HL-60 (cell line): ENCODE data around the gene LDLRAD3.

Experiments
- DNase-seq, 2 experiments: peaks; one replicate each; pipeline ENCODE4 v3.0.0-alpha.2; 2010 to 2020; ENCODE audit warnings: low read depth in 1 of 2, low spot score in 1 of 2
- H3K27ac ChIP-seq: fragments of 250-450 bp; sonication (Bioruptor Pico); replicated peaks from 2 replicates; pipeline ENCODE4 v1.5.1; 2020; ENCODE audit warnings: mild to moderate bottlenecking, moderate library complexity
- H3K27me3 ChIP-seq: fragments of 250-450 bp; sonication (Bioruptor Pico); 2 replicates; pipeline ENCODE4 v1.5.1; 2021; ENCODE audit warnings: mild to moderate bottlenecking, moderate library complexity; ENCODE audit not compliant: insufficient read depth, poor library complexity, severe bottlenecking
- H3K4me3 ChIP-seq: replicated peaks from 2 replicates; pipeline ENCODE4 v1.5.1; 2011; ENCODE audit warnings: mild to moderate bottlenecking, control low read depth, low read length; ENCODE audit not compliant: insufficient read depth
- GABPA ChIP-seq: IDR thresholded peaks from 2 replicates; pipeline ENCODE4 v1.6.1; 2012; ENCODE audit warnings: low read depth
- POLR2AphosphoS5 ChIP-seq: IDR thresholded peaks from 2 replicates; pipeline ENCODE4 v1.6.1; 2012; ENCODE audit warnings: low read depth
- SPI1 ChIP-seq: IDR thresholded peaks from 2 replicates; pipeline ENCODE4 v1.6.1; 2012; ENCODE audit warnings: low read depth, mild to moderate bottlenecking, borderline replicate concordance
- TF ChIP-seq, protein P1 (sequence below): IDR thresholded peaks from one replicate; pipeline ENCODE4 v1.5.1; 2011; ENCODE audit warnings: low read length, control low read depth, inconsistent platforms; ENCODE audit not compliant: insufficient read depth
- TF ChIP-seq, protein P2 (sequence below): IDR thresholded peaks from 2 replicates; pipeline ENCODE4 v1.6.1; 2012; ENCODE audit warnings: low read depth; ENCODE audit not compliant: insufficient replicate concordance

LDLRAD3 gene

DNA sequence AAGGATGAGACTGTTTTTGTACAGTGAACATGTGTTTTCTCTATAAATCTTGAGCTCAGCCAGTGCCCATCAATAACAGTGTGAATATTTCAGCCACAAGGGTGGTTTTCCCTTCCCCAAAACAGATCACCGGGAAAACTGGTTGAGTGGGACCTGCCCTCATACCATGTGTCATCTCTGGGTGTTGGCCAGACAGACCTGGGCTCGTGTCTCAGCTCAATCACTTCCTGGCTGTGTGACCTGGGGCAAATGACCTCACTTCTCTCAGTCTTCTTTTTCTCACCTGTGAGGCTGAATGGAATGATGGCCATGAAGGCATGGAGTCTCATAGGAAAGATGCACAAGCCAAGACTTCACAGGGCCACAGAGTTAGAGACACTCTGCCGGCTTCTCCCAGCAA is 270.6 kb downstream of the LDLRAD3 start:
- no peak for DNase-seq
- Histone ChIP-seq H3K4me3 (no peak overlapping the region), H3K27ac (no peak overlapping the region), H3K27me3 (no peaks in the 10 kb centered on the region)
- no peak for TF ChIP-seq SPI1
- no peak for TF ChIP-seq POLR2AphosphoS5
- no peak for TF ChIP-seq GABPA
- TF ChIP-seq, protein P1, sequence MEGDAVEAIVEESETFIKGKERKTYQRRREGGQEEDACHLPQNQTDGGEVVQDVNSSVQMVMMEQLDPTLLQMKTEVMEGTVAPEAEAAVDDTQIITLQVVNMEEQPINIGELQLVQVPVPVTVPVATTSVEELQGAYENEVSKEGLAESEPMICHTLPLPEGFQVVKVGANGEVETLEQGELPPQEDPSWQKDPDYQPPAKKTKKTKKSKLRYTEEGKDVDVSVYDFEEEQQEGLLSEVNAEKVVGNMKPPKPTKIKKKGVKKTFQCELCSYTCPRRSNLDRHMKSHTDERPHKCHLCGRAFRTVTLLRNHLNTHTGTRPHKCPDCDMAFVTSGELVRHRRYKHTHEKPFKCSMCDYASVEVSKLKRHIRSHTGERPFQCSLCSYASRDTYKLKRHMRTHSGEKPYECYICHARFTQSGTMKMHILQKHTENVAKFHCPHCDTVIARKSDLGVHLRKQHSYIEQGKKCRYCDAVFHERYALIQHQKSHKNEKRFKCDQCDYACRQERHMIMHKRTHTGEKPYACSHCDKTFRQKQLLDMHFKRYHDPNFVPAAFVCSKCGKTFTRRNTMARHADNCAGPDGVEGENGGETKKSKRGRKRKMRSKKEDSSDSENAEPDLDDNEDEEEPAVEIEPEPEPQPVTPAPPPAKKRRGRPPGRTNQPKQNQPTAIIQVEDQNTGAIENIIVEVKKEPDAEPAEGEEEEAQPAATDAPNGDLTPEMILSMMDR: no peak
- TF ChIP-seq, protein P2, sequence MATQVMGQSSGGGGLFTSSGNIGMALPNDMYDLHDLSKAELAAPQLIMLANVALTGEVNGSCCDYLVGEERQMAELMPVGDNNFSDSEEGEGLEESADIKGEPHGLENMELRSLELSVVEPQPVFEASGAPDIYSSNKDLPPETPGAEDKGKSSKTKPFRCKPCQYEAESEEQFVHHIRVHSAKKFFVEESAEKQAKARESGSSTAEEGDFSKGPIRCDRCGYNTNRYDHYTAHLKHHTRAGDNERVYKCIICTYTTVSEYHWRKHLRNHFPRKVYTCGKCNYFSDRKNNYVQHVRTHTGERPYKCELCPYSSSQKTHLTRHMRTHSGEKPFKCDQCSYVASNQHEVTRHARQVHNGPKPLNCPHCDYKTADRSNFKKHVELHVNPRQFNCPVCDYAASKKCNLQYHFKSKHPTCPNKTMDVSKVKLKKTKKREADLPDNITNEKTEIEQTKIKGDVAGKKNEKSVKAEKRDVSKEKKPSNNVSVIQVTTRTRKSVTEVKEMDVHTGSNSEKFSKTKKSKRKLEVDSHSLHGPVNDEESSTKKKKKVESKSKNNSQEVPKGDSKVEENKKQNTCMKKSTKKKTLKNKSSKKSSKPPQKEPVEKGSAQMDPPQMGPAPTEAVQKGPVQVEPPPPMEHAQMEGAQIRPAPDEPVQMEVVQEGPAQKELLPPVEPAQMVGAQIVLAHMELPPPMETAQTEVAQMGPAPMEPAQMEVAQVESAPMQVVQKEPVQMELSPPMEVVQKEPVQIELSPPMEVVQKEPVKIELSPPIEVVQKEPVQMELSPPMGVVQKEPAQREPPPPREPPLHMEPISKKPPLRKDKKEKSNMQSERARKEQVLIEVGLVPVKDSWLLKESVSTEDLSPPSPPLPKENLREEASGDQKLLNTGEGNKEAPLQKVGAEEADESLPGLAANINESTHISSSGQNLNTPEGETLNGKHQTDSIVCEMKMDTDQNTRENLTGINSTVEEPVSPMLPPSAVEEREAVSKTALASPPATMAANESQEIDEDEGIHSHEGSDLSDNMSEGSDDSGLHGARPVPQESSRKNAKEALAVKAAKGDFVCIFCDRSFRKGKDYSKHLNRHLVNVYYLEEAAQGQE: no peak

DNA sequence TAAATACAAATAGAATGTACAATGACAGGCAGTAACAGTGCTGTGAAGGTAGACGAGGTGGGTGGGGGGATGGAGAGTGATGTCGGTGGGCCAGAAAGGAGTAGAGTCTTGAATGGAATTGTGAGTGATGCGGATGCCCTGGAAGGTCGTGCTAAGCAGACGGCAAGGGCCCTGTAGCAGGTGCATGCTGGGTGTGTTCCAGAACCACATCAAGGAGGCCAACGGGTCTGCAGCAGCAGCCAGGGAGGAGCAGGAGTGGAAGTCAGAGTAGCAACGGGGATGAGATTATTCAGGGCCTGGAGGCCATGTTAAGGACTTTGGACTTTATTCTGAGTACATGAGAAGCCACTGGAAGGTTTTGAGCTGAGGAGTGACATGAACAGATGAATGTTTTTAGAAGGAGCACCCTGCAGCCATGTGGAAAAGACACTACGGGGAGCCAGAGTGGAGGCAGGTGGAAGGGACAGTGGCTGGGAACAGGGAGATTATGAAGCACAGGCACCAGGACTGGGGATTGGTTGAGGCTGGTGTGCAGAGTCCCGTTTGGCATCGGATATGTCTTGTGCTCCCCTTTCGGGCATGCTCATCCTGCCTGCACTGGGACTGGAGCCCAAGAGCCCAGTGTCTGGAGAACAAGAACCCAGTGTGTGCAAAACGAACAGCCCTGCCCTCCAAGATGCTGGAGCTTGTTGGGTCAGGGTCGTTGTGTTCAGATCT is 271.3 kb downstream of the LDLRAD3 start:
- H3K27me3 ChIP-seq: no peaks in the 10 kb centered on the region
- no peak overlapping the region for H3K4me3 ChIP-seq
- TF ChIP-seq, protein P2: no peak
- TF ChIP-seq POLR2AphosphoS5 (no peak), SPI1 (no peak)
- DNase-seq: no peak
- H3K27ac ChIP-seq: no peak overlapping the region

DNA sequence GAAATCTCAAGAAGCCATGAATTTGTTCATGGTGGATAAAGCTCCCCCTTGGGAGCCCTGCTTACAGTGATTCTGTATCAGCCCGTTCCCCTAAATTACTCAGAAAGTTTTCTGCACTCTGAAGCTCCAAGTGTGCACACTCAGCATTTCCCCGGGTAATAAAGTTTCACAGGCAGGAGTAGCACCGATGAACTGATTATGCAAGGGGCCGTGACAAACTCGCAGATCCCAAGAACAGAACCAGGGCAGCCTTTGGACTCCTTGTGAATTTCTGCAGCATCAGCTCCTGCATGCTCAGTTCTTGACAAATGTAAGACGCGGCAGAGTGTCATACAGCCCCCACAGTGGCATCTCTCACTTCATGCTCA is 271.8 kb downstream of the LDLRAD3 start:
- Histone ChIP-seq H3K27ac (no peak overlapping the region), H3K27me3 (no peaks in the 10 kb centered on the region), H3K4me3 (no peak overlapping the region)
- TF ChIP-seq, protein P1: no peak
- TF ChIP-seq GABPA: no peak
- TF ChIP-seq, protein P2: no peak
- no peak for TF ChIP-seq POLR2AphosphoS5
- no peak for TF ChIP-seq SPI1
- no peak for DNase-seq
